AG10803 (cell line): ENCODE data around the gene DICER1.

Source experiments
- DNase-seq: peaks from one replicate; pipeline ENCODE4 v3.0.0; 2010; ENCODE audit warnings: low read depth
- H3K4me3 ChIP-seq: 2 replicates; pipeline ENCODE4 v1.5.1; 2011; ENCODE audit warnings: mild to moderate bottlenecking, low read length, control low read depth
- TF ChIP-seq, protein P1 (sequence below): conservative IDR thresholded peaks from 2 replicates; pipeline ENCODE4 v1.5.1; 2011; ENCODE audit warnings: mild to moderate bottlenecking, low read length, control low read depth, inconsistent platforms

DICER1 gene

DNA sequence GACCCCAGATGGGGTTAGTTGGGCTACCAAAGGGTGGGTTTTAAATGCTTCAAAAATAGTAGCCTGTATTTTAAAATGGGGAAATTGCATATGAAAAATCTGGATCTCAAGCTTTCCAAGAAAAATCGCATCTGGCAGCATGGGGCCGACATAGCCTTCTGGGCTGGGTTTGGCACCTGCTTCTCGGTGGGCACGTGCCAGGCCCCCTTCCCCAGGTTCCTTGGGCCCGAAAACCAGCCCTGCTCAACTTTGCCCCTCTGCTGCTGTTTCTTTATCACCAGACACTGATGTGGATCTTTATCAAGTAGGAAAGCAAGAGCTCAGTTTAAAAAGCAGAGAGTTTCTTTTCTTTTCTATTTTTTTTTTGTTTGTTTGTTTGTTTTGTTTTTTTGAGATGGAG, 95.1 kb downstream of the DICER1 start:
- no peak overlapping the region for H3K4me3 ChIP-seq
- DNase-seq: no peak
- TF ChIP-seq, protein P1, sequence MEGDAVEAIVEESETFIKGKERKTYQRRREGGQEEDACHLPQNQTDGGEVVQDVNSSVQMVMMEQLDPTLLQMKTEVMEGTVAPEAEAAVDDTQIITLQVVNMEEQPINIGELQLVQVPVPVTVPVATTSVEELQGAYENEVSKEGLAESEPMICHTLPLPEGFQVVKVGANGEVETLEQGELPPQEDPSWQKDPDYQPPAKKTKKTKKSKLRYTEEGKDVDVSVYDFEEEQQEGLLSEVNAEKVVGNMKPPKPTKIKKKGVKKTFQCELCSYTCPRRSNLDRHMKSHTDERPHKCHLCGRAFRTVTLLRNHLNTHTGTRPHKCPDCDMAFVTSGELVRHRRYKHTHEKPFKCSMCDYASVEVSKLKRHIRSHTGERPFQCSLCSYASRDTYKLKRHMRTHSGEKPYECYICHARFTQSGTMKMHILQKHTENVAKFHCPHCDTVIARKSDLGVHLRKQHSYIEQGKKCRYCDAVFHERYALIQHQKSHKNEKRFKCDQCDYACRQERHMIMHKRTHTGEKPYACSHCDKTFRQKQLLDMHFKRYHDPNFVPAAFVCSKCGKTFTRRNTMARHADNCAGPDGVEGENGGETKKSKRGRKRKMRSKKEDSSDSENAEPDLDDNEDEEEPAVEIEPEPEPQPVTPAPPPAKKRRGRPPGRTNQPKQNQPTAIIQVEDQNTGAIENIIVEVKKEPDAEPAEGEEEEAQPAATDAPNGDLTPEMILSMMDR: no peak

DNA sequence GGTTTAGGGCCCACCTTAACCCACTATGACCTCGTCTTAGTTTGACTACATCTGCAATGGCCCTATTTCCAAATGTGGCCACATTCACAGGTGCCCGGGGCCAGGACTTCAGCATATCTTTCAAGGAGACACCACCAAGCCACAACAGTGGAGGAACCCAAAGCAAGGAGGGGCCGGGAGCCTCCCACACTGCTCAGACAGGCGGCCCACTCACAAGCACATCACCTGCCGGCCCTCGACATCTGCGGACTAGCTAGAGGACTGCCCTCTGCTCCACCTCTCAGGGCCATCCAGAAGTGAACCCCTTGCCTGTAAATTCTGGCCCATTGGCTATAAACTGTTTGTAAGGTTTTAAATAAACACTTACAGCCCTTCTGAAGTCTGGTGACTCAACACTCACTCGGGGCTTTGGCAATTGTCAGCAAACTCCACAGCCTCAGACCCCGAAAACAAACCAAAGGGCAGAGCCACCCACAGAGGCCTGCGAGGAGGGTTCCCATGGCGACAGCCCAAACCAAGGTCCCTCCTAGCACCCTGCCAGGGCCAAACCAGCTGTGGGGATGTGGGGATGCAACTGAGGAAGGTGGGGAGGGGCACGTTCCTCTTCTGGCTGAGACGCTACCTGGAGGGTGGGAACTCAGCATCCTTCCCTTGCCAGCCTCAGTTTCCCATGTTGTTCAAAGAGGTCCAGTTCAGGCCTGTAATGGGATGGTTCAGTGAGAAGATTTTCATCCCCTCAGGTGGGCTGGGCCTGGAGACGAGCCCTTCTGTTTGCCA, 95.8 kb downstream of the DICER1 start:
- no peak for DNase-seq
- no peak overlapping the region for H3K4me3 ChIP-seq
- TF ChIP-seq, protein P1: no peak

DNA sequence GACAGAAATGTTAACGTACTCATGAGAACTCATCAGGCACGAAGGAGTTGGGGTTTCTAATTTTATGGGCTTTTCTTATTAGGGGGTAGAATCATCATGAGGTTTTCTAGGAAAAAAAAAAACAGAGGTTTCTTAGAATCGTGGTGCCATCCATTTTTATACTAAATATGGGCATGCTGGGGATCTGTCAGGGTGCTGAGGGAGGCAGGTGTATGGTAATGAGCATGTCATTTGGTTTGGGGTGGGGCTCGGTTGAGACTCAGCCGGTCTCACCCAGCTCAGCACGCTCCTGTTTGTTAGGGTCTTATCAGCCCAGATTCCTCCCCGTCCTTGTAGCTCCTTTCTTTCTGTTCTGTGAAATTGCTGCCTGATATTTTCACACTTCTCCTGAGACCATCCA, 98.2 kb downstream of the DICER1 start:
- TF ChIP-seq, protein P1: no peak
- no peak overlapping the region for H3K4me3 ChIP-seq
- DNase-seq: no peak

DNA sequence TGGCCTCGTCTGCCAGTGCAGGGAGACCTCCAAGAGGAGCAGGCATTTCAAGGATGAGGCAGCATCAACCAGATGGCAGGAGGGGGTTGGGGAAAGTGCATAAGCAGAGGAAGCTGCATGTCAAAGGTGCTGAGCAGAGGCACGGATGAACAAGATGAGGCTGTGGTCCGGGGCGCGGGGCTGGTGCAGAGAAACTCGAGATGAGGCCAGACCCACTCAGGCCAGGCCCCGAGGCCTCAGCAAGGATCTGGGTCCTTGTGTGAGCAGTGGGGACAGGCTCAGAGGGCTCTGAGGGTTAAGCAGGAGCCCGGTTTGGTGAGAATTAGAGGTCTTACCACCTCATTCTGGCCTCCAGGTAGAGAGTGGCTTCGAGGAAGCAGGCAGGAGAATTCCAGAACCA, 98.8 kb downstream of the DICER1 start:
- TF ChIP-seq, protein P1: no peak
- DNase-seq: no peak
- no peak overlapping the region for H3K4me3 ChIP-seq

DNA sequence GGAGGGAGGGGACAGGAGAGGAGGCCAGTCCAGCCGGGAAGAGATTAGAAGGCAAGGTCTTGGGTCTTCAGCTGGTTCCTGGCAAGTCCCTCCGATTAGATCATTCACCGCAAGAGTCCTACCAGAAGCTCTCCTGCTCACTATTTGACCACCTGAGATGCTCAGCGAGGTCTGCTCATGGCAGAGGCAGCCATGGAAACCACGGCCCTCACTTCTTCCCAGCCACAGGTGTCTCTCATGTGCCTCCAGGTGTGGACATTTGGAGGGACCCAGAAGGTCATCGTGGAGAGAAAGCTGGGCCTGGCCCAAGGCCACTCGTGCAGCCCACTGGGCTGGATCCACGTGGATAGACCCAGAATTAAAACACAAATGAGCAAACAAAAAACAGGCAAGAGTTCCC, 99.5 kb downstream of the DICER1 start:
- no peak overlapping the region for H3K4me3 ChIP-seq

DNA sequence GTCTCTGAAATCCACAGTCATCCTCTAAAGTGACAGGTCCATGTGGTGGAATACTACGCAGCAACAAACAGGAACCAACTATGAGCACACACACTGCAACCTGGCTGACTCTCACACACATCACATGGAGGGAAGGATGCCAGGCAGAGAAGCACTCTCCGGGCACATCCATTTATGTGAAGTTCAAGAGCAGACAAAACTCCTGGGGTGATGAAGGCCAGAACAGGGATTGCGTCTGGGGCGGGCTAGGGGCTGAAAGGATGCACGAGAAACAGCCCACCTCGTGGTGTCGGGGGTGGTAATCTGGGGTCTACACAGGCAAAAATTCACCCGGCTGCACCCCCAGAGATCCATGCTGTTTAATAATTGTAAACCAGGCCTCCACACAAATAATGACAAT, 100.2 kb downstream of the DICER1 start:
- no peak overlapping the region for H3K4me3 ChIP-seq
- TF ChIP-seq, protein P1: no peak
- no peak for DNase-seq

More for the DNA sequence above, 99.5 kb downstream of the DICER1 start:
- no peak for DNase-seq
- TF ChIP-seq, protein P1: no peak

DNA sequence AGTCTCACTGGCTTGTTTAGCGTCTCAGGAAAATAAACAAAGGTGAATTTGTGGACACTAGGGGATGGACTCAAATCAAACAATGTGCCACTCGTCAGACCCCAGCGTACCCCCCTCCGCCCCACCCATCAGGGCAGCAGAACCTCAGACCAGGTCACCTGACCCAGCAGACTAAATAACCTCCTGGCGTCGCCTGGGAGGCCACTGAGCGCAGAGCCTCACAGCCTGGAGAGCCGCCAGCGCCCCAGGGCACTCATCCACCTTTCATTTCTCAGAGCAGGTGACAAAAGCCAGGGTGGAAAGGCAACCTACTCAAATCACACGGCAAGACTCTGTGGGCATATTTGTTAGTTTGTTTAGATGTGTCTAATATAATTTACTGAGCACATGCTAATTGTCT, 100.9 kb downstream of the DICER1 start:
- TF ChIP-seq, protein P1: no peak
- no peak for DNase-seq
- H3K4me3 ChIP-seq: no peak overlapping the region
